ENCODE data around the gene MGLL.

- TF ChIP-seq CTCF (IDR thresholded peaks at IDR 0.05; ENCODE audit: borderline replicate concordance, extremely low read depth, low read length, poor library complexity, severe bottlenecking): no peak
- TF ChIP-seq EZH2 (IDR thresholded peaks at IDR 0.05; ENCODE audit: borderline replicate concordance, low read depth, low read length, severe bottlenecking): no peak
Observed at GRCh38 chr3:127809611-127810010, 12.7 kb downstream of the MGLL start.
